ENCODE data around the gene TCF7L2.
"Not testable (repeated sequence)": the region's sequence is repeated elsewhere in the genome, so short reads cannot be mapped to it uniquely, and the experiment has no call there.

The TCF7L2 gene

GRCh38 chr10:113093188-113094113 is 143.4 kb downstream of the TCF7L2 start:
- peak; percentile 49 for DNase-seq (ENCODE audit: low read depth, low spot score)

GRCh38 chr10:113094114-113094486 is 144.1 kb downstream of the TCF7L2 start:
- DNase-seq (ENCODE audit: low read depth, low spot score) = no peak

- no peak for DNase-seq (ENCODE audit: low read depth, low spot score)
Measured at GRCh38 chr10:113095419-113096127, 145.5 kb downstream of the TCF7L2 start.

GRCh38 chr10:113096128-113096996 is 146.3 kb downstream of the TCF7L2 start:
- DNase-seq (ENCODE audit: low read depth, low spot score) = no peak

GRCh38 chr10:113097036-113097435 is 147.0 kb downstream of the TCF7L2 start:
- DNase-seq (ENCODE audit: low read depth, low spot score) = no peak

GRCh38 chr10:113099431-113100183 is 149.6 kb downstream of the TCF7L2 start:
- peak; percentile 74 for DNase-seq (ENCODE audit: low read depth, low spot score)

- DNase-seq (ENCODE audit: low read depth, low spot score) = no peak
Measured at GRCh38 chr10:113100281-113100680, 150.2 kb downstream of the TCF7L2 start.

GRCh38 chr10:113103131-113103840 is 153.2 kb downstream of the TCF7L2 start:
- DNase-seq (ENCODE audit: low read depth, low spot score) = no peak

- no peak for DNase-seq (ENCODE audit: low read depth, low spot score)
Measured at GRCh38 chr10:113104047-113104446, 154.0 kb downstream of the TCF7L2 start.

GRCh38 chr10:113108194-113108835 is 158.3 kb downstream of the TCF7L2 start:
- no peak for DNase-seq (ENCODE audit: low read depth, low spot score)

GRCh38 chr10:113108948-113109347 is 158.9 kb downstream of the TCF7L2 start:
- no peak for DNase-seq (ENCODE audit: low read depth, low spot score)

- DNase-seq (ENCODE audit: low read depth, low spot score) = not testable (repeated sequence)
Measured at GRCh38 chr10:113109482-113109881, 159.4 kb downstream of the TCF7L2 start.

- DNase-seq (ENCODE audit: low read depth, low spot score) = no peak
Measured at GRCh38 chr10:113111260-113111659, 161.2 kb downstream of the TCF7L2 start.

GRCh38 chr10:113111900-113112853 is 162.1 kb downstream of the TCF7L2 start:
- no peak for DNase-seq (ENCODE audit: low read depth, low spot score)

GRCh38 chr10:113113241-113113640 is 163.2 kb downstream of the TCF7L2 start:
- DNase-seq (ENCODE audit: low read depth, low spot score) = no peak

- no peak for DNase-seq (ENCODE audit: low read depth, low spot score)
Measured at GRCh38 chr10:113113918-113114317, 163.9 kb downstream of the TCF7L2 start.

GRCh38 chr10:113115556-113115955 is 165.5 kb downstream of the TCF7L2 start:
- DNase-seq (ENCODE audit: low read depth, low spot score) = no peak

- no peak for DNase-seq (ENCODE audit: low read depth, low spot score)
Measured at GRCh38 chr10:113118882-113119281, 168.8 kb downstream of the TCF7L2 start.

GRCh38 chr10:113119801-113120200 is 169.8 kb downstream of the TCF7L2 start:
- no peak for DNase-seq (ENCODE audit: low read depth, low spot score)

Measured in astrocyte of the hippocampus (primary cell).